Adrenal gland (tissue), 12 donors: ENCODE measurements around the gene NPC2. TPM values are rescaled to one million over a fixed set of nuclear protein-coding genes. Genes with fewer than 3 reads are reported as not detected.

Source experiments
- DNase-seq, 7 donors: peaks; one replicate each; pipeline ENCODE4 v3.0.0-alpha.2; 2019 to 2020
- H3K27ac ChIP-seq, 5 donors: fragments of 200-600 bp; sonication (generic) in 4 of 5; 1 replicate in 3 of 5; 2 replicates in 2 of 5; pipeline versions ENCODE4 v1.5.1 to v1.8.0; 2016 to 2020; ENCODE audit warnings: mild to moderate bottlenecking in 1 of 5
- H3K27me3 ChIP-seq: fragments of 200-600 bp; 2 replicates; pipeline ENCODE4 v1.8.0; 2021
- H3K36me3 ChIP-seq, 2 donors: fragments of 200-600 bp; replicated peaks in 1 of 2; 1 replicate in 1 of 2; 2 replicates in 1 of 2; pipeline versions ENCODE4 v1.5.1 to v1.8.0; 2018 to 2022
- H3K4me1 ChIP-seq, 2 donors: fragments of 200-600 bp; replicated peaks in 1 of 2; 1 replicate in 1 of 2; 2 replicates in 1 of 2; pipeline versions ENCODE4 v1.5.1 to v1.8.0; 2018 to 2021
- H3K4me3 ChIP-seq, 4 donors: fragments of 200-600 bp; sonication (generic) in 3 of 4; one replicate each; pipeline ENCODE4 v1.5.1; 2016 to 2018
- H3K9me3 ChIP-seq, 3 donors: fragments of 200-600 bp; sonication (generic) in 1 of 3; replicated peaks in 1 of 3; 1 replicate in 2 of 3; 2 replicates in 1 of 3; pipeline versions ENCODE4 v1.5.1 to v1.8.0; 2016 to 2021
- POLR2A ChIP-seq, 2 donors: fragments of 450-650 bp; IDR thresholded peaks; one replicate each; pipeline ENCODE4 v1.6.1; 2017; ENCODE audit warnings: antibody characterized with exemption in 2 of 2, mild to moderate bottlenecking in 2 of 2, moderate library complexity in 1 of 2
- WGBS, 4 donors: extraction: QIAGEN DNeasy Blood & Tissue Kit in 2 of 4; methylation state at CpG; one replicate each; pipeline versions ENCODE4 v1.1.5 to v1.1.7; 2013 to 2017; 5-methylcytosine and 5-hydroxymethylcytosine counted together
- intact Hi-C, 2 donors: fragments of 100-400 bp; cut with DNase I; formaldehyde crosslinking; loops; one replicate each; pipeline versions ENCODE4 v1.14.1 to v1.15.0; 2022 to 2023
- polyA plus RNA-seq, 3 donors: library from polyadenylated mRNA; stranded (reverse); fragments of 200-250 nt in 2 of 3; fragments of 350-450 nt in 1 of 3; fragmentation: Illumina TruSeq in 1 of 3; extraction: RNeasy Lipid Tissue Mini Kit (QIAGEN cat#74804) in 1 of 3; gene quantifications; one replicate each; pipeline ENCODE4 v1.2.3, GENCODE V29; 2013 to 2014
- total RNA-seq, 9 donors: library from RNA; depleted of rRNA in 4 of 9; stranded (reverse); fragments of >200 nt in 4 of 9; fragments of 120-200 nt in 1 of 9; fragmentation: NEBNext Ultra II Directional in 1 of 9; extraction: Animal tissue kit (Norgen Biotek cat#: 25700) in 1 of 9; gene quantifications; one replicate each; pipeline versions ENCODE4 v1.1.0 to v1.2.4, GENCODE V29; 2013 to 2023
- TF ChIP-seq, protein P1 (sequence below), 6 experiments: fragments of 450-650 bp in 4 of 6; fragments of 200-600 bp in 2 of 6; sonication (generic) in 1 of 6; IDR thresholded peaks; 1 replicate in 5 of 6; 2 replicates in 1 of 6; pipeline versions ENCODE4 v1.5.1 to v1.8.0; 2016 to 2021; ENCODE audit warnings: antibody characterized with exemption in 6 of 6, mild to moderate bottlenecking in 2 of 6, moderate library complexity in 1 of 6
- donor health status: healthy with polysubstance abuse.
- donor health status: Bipolar disorder and iron deficiency.
- donor health status: DM: yes; HTN: yes; CAD: no.
- donor health status: DM: no; HTN: no; CAD: no.
- donor health status: DM: no; HTN: no; CAD: no.
- donor health status: DM: yes; HTN: yes; CAD: no.

The NPC2 gene
- total and polyA plus RNA-seq, 12 donors, result 140 to 1,243 (median 299) TPM

GRCh38 chr14:74491956-74492775 lies 939 bp downstream of the NPC2 start:
- Histone ChIP-seq H3K27me3 (no peaks in the 10 kb centered on the region), H3K9me3 (no peaks in the 10 kb centered on the region), H3K27ac (peak overlapping the region; percentile 84 to 98 (median 97)), H3K36me3 (no peaks in the 10 kb centered on the region), H3K4me3 (peak overlapping the region in 3 of 4 donors; percentile 13 to 86 (median 85)), H3K4me1 (peaks cover 37 to 67% of the 10 kb centered on the region in 2 donors)
- 2 to 5% (median 3%) methylated on average over 20 of the region's 20 CpGs for WGBS, 4 donors
- DNase-seq, result peak; percentile 33 to 72 (median 59)
- intact Hi-C loops, result loop anchor here in 1 of 2 donors (5.0 kb wide), 1 partner anchor 130 kb away; no protein-coding TSS in a partner anchor
- TF ChIP-seq, protein P1, sequence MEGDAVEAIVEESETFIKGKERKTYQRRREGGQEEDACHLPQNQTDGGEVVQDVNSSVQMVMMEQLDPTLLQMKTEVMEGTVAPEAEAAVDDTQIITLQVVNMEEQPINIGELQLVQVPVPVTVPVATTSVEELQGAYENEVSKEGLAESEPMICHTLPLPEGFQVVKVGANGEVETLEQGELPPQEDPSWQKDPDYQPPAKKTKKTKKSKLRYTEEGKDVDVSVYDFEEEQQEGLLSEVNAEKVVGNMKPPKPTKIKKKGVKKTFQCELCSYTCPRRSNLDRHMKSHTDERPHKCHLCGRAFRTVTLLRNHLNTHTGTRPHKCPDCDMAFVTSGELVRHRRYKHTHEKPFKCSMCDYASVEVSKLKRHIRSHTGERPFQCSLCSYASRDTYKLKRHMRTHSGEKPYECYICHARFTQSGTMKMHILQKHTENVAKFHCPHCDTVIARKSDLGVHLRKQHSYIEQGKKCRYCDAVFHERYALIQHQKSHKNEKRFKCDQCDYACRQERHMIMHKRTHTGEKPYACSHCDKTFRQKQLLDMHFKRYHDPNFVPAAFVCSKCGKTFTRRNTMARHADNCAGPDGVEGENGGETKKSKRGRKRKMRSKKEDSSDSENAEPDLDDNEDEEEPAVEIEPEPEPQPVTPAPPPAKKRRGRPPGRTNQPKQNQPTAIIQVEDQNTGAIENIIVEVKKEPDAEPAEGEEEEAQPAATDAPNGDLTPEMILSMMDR (IDR thresholded peaks at IDR 0.05), result peak; percentile 17 to 53 (median 44)
- peak in 1 of 2 donors; percentile 47 for TF ChIP-seq POLR2A (IDR thresholded peaks at IDR 0.05)

DNA sequence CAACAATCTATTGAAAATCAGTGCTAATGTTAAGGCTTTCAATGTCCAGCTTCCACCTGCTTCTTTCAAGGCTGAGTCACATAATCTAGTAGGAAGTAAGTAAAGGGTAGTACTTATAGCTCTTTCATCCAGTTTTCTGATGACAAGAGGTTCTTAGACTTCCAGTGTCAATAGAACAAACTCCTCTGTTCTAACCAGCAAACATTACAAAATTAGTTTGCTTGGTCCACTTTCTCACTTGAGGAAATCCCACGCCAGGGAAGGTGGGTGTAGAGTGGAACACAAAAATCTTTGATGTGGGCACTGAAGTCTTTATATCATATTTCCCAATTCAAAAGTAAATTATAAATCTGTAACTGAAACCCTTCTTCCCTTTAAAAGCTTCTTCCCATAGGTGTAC lies 2.6 kb downstream of the NPC2 start:
- Histone ChIP-seq H3K4me3 (no peak overlapping the region), H3K36me3 (peaks cover 0 to 1% of the 10 kb centered on the region in 2 donors), H3K27me3 (no peaks in the 10 kb centered on the region), H3K4me1 (peaks cover 43 to 62% of the 10 kb centered on the region in 2 donors), H3K27ac (no peak overlapping the region), H3K9me3 (no peaks in the 10 kb centered on the region)
- DNase-seq, result no peak
- 84 to 93% (median 84%) methylated on average over 1 of the region's 1 CpG for WGBS, 4 donors
- intact Hi-C loops, result loop anchor here in 1 of 2 donors (5.0 kb wide), 1 partner anchor 128 kb away; no protein-coding TSS in a partner anchor
- no peak for TF ChIP-seq POLR2A (IDR thresholded peaks at IDR 0.05)
- TF ChIP-seq, protein P1 (IDR thresholded peaks at IDR 0.05), result no peak

GRCh38 chr14:74488786-74489397 lies 4.2 kb downstream of the NPC2 start:
- H3K27ac ChIP-seq, result peak overlapping the region in 3 of 5 donors; percentile 22 to 27 (median 27)

GRCh38 chr14:74486164-74486563 lies 6.9 kb downstream of the NPC2 start:
- no peak overlapping the region for H3K27ac ChIP-seq
- DNase-seq, result no peak
- no peak for TF ChIP-seq POLR2A (IDR thresholded peaks at IDR 0.05)
- TF ChIP-seq, protein P1 (IDR thresholded peaks at IDR 0.05), result no peak
- peaks cover 46 to 53% of the 10 kb centered on the region in 2 donors for H3K4me1 ChIP-seq
- 87 to 92% (median 88%) methylated on average over 3 of the region's 3 CpGs for WGBS, 4 donors
- no peaks in the 10 kb centered on the region for H3K9me3 ChIP-seq
- intact Hi-C loops, result no loop called here
- no peak overlapping the region for H3K4me3 ChIP-seq
- H3K36me3 ChIP-seq, result peaks cover 0 to 27% of the 10 kb centered on the region in 2 donors
- no peaks in the 10 kb centered on the region for H3K27me3 ChIP-seq

More at GRCh38 chr14:74488786-74489397, 4.2 kb downstream of the NPC2 start:
- peaks cover 44 to 53% of the 10 kb centered on the region in 2 donors for H3K4me1 ChIP-seq
- H3K4me3 ChIP-seq, result no peak overlapping the region
- H3K36me3 ChIP-seq, result peaks cover 0 to 9% of the 10 kb centered on the region in 2 donors
- H3K27me3 ChIP-seq, result no peaks in the 10 kb centered on the region
- intact Hi-C loops, result no loop called here
- no peak for TF ChIP-seq POLR2A (IDR thresholded peaks at IDR 0.05)
- TF ChIP-seq, protein P1 (IDR thresholded peaks at IDR 0.05), result no peak
- no peaks in the 10 kb centered on the region for H3K9me3 ChIP-seq
- DNase-seq, result no peak
